Astrocyte (in vitro differentiated cells and primary cell): Measurements from ENCODE around the gene CARD11.

Experiments used
- CTCF ChIP-seq: IDR thresholded peaks from 2 replicates; pipeline ENCODE4 v1.5.1; 2011; ENCODE audit warnings: low read depth, mild to moderate bottlenecking, inconsistent platforms, low read length, moderate library complexity; ENCODE audit not compliant: insufficient read depth
- EZH2 ChIP-seq: IDR thresholded peaks from 2 replicates; pipeline ENCODE4 v1.6.1; 2012; ENCODE audit warnings: mild to moderate bottlenecking, low read length, inconsistent platforms; ENCODE audit not compliant: insufficient read depth

GRCh38 chr7:2923886-2924574, 119.6 kb downstream of the CARD11 start:
- TF ChIP-seq CTCF = no peak
- no peak for TF ChIP-seq EZH2
